Neural cell (in vitro differentiated cells): ENCODE results near the gene BCL2L12. TPM values are rescaled to one million over a fixed set of nuclear protein-coding genes. Genes with fewer than 3 reads are reported as not detected.

Source experiments
- H2AFZ ChIP-seq: fragments of 200-600, 300-800 bp; sonication (generic), shearing (Covaris generic); 2 replicates; pipeline ENCODE4 v1.6.0; 2014; ENCODE audit warnings: low read depth, mild to moderate bottlenecking, antibody characterized with exemption, low read length, moderate library complexity
- H3F3A ChIP-seq: fragments of 200-600 bp; shearing (Covaris generic); 2 replicates; pipeline ENCODE4 v1.6.1; 2016; ENCODE audit warnings: mild to moderate bottlenecking, moderate library complexity, mixed read lengths, antibody characterized with exemption, low read length; ENCODE audit not compliant: insufficient read depth, poor library complexity, severe bottlenecking
- H3K27ac ChIP-seq: fragments of 200-600, 300-800 bp; sonication (generic), shearing (Covaris generic); 2 replicates; pipeline ENCODE4 v1.5.1; 2014; ENCODE audit warnings: mild to moderate bottlenecking, low read length, moderate library complexity
- H3K27me3 ChIP-seq: fragments of 300-800, 200-600 bp; sonication (generic), shearing (Covaris generic); 2 replicates; pipeline ENCODE4 v1.6.0; 2014; ENCODE audit warnings: mild to moderate bottlenecking, low read depth, low read length, moderate library complexity; ENCODE audit not compliant: insufficient read depth
- H3K36me3 ChIP-seq: fragments of 300-800, 200-600 bp; sonication (generic), shearing (Covaris generic); 2 replicates; pipeline ENCODE4 v1.5.1; 2014; ENCODE audit warnings: mild to moderate bottlenecking, antibody characterized with exemption, low read length, moderate library complexity; ENCODE audit not compliant: insufficient read depth
- H3K4me2 ChIP-seq: fragments of 300-800, 200-600 bp; sonication (generic), shearing (Covaris generic); 2 replicates; pipeline ENCODE4 v1.6.0; 2014; ENCODE audit warnings: mild to moderate bottlenecking, low read length
- H3K4me3 ChIP-seq: fragments of 300-800, 200-600 bp; sonication (generic), shearing (Covaris generic); 2 replicates; pipeline ENCODE4 v1.5.1; 2014; ENCODE audit warnings: mild to moderate bottlenecking, low read length, moderate library complexity
- H3K79me2 ChIP-seq: fragments of 200-600 bp; shearing (Covaris generic); replicated peaks from 2 replicates; pipeline ENCODE4 v1.6.0; 2014; ENCODE audit warnings: mild to moderate bottlenecking, low read length, moderate library complexity; ENCODE audit not compliant: insufficient read depth
- H3K9ac ChIP-seq: fragments of 300-800, 200-600 bp; sonication (generic), shearing (Covaris generic); 2 replicates; pipeline ENCODE4 v1.6.1; 2016; ENCODE audit warnings: mild to moderate bottlenecking, low read length, mixed read lengths
- H3K9me2 ChIP-seq: fragments of 200-600 bp; shearing (Covaris generic); 2 replicates; pipeline ENCODE4 v1.6.1; 2016; ENCODE audit warnings: mild to moderate bottlenecking, low read length, mixed read lengths; ENCODE audit not compliant: insufficient read depth
- H3K9me3 ChIP-seq: fragments of 200-600, 300-800 bp; sonication (generic), shearing (Covaris generic); 2 replicates; pipeline ENCODE4 v1.6.1; 2016; ENCODE audit warnings: mild to moderate bottlenecking, mixed run types, low read length, moderate library complexity, mixed read lengths
- H4K20me1 ChIP-seq: fragments of 200-600 bp; shearing (Covaris generic); 2 replicates; pipeline ENCODE4 v1.6.1; 2016; ENCODE audit warnings: mild to moderate bottlenecking, mixed run types; ENCODE audit not compliant: insufficient read depth
- CTCF ChIP-seq: fragments of 450-650 bp; IDR thresholded peaks from 2 replicates; pipeline ENCODE4 v1.5.1; 2014; ENCODE audit warnings: antibody characterized with exemption, mild to moderate bottlenecking, moderate library complexity; ENCODE audit not compliant: poor library complexity, severe bottlenecking
- EP300 ChIP-seq: fragments of 450-650 bp; conservative IDR thresholded peaks from 2 replicates; pipeline ENCODE4 v1.6.1; 2014; ENCODE audit warnings: antibody characterized with exemption, mild to moderate bottlenecking, moderate library complexity; ENCODE audit not compliant: poor library complexity, severe bottlenecking
- EZH2 ChIP-seq: fragments of 200-600, 300-800 bp; shearing (Covaris generic), sonication (generic); IDR thresholded peaks from 2 replicates; pipeline ENCODE4 v1.6.1; 2014; ENCODE audit warnings: antibody characterized with exemption, low read length, borderline replicate concordance, mild to moderate bottlenecking; ENCODE audit not compliant: insufficient read depth, poor library complexity, severe bottlenecking
- MXI1 ChIP-seq: fragments of 450-650 bp; conservative IDR thresholded peaks from 2 replicates; pipeline ENCODE4 v1.6.1; 2014; ENCODE audit warnings: antibody characterized with exemption, mild to moderate bottlenecking; ENCODE audit not compliant: poor library complexity, severe bottlenecking
- POLR2AphosphoS5 ChIP-seq: IDR thresholded peaks from 2 replicates; pipeline ENCODE4 v1.6.1; 2012
- RAD21 ChIP-seq: fragments of 450-650 bp; conservative IDR thresholded peaks from 2 replicates; pipeline ENCODE4 v1.6.1; 2014; ENCODE audit warnings: antibody characterized with exemption, mild to moderate bottlenecking, moderate library complexity
- REST ChIP-seq: IDR thresholded peaks from 2 replicates; pipeline ENCODE4 v1.6.1; 2012; ENCODE audit warnings: borderline replicate concordance
- SMC3 ChIP-seq: fragments of 450-650 bp; conservative IDR thresholded peaks from 2 replicates; pipeline ENCODE4 v1.6.1; 2014; ENCODE audit warnings: antibody characterized with exemption, mild to moderate bottlenecking, moderate library complexity; ENCODE audit not compliant: poor library complexity
- TAF1 ChIP-seq: IDR thresholded peaks from 2 replicates; pipeline ENCODE4 v1.6.1; 2012; ENCODE audit warnings: low read depth
- polyA plus RNA-seq: library from polyadenylated mRNA; depleted of rRNA; stranded (reverse); fragments of >200 nt; gene quantifications from 2 replicates; pipeline ENCODE4 v1.2.3, GENCODE V29; 2014

Gene BCL2L12
- polyA plus RNA-seq, 1 donor from 2014 or later: 1.1 TPM

GRCh38 chr19:49656456-49657109 is 9.2 kb upstream of the BCL2L12 start:
- Histone ChIP-seq H3K36me3 (no peaks in the 10 kb centered on the region), H3K27me3 (no peaks in the 10 kb centered on the region), H3F3A (no peaks in the 10 kb centered on the region), H3K9me2 (no peaks in the 10 kb centered on the region), H3K9ac (no peak overlapping the region), H3K4me2 (no peak overlapping the region), H3K4me3 (no peak overlapping the region), H3K79me2 (no peaks in the 10 kb centered on the region), H2AFZ (no peak overlapping the region), H4K20me1 (no peaks in the 10 kb centered on the region), H3K9me3 (no peaks in the 10 kb centered on the region), H3K27ac (no peak overlapping the region)
- TF ChIP-seq EZH2 (no peak), SMC3 (no peak), REST (no peak), RAD21 (no peak), EP300 (no peak), MXI1 (no peak), POLR2AphosphoS5 (no peak), TAF1 (no peak), CTCF (no peak)

GRCh38 chr19:49657493-49658138 is 8.1 kb upstream of the BCL2L12 start:
- Histone ChIP-seq H3K4me2 (no peak overlapping the region), H3K4me3 (no peak overlapping the region), H3K27ac (no peak overlapping the region), H3K9ac (no peak overlapping the region), H3K27me3 (no peaks in the 10 kb centered on the region), H3K9me2 (no peaks in the 10 kb centered on the region), H3K79me2 (no peaks in the 10 kb centered on the region), H3K9me3 (no peaks in the 10 kb centered on the region), H4K20me1 (no peaks in the 10 kb centered on the region), H3F3A (no peaks in the 10 kb centered on the region), H2AFZ (no peak overlapping the region), H3K36me3 (no peaks in the 10 kb centered on the region)
- TF ChIP-seq SMC3 (no peak), RAD21 (no peak), POLR2AphosphoS5 (no peak), REST (no peak), TAF1 (no peak), CTCF (no peak), EP300 (no peak), EZH2 (no peak)
